ENCODE data around the gene MS4A4E. TPM values are rescaled to one million over a fixed set of nuclear protein-coding genes. Genes with fewer than 3 reads are reported as not detected.
"Not testable (repeated sequence)": the region's sequence is repeated elsewhere in the genome, so short reads cannot be mapped to it uniquely, and the experiment has no call there.

The MS4A4E gene
- total RNA-seq, 2 experiments from 2014 or later, result not detected

DNA sequence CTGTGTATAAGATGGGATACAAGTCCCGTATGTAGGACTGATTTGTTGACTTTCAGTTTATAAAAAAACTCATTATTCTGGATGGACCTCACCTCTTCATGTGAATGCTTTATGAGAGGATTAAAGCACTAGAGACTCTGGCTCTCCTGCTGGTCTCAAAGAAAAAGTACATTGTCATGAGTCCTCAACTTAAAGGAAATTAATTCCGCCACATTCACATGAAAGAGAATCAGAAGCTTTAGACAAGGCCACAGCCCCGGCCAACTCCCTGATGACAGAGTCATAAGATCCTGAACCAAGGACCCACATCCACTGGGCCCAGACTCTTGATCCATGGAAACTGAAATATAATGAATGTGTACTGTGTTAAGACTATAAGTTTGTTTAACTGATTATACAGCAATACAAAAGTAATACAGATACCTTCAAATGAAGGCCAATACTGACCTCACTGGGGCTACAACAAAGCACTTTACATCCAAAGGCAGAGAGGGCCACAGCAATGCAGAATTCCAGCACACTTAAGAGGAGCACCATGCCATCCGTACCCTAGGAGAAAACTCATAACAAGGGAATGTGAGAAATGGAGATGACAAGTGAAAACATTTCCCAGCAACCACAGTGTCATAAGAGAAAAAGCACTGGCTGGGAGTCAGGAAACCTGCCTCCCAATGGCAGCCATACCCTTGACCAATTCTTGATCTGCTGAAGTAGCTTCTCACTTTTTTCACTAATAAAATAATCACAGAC, 34.6 kb downstream of the MS4A4E start:
- no peak for DNase-seq
- ChIA-PET CTCF (no interaction called here), POLR2A (interaction anchor here (0.7 kb wide), 1 partner anchor 11 kb away, joined by 4 read pairs; no protein-coding TSS in a partner anchor)
- Mint-ChIP-seq H3K9me3 (no peaks in the 10 kb centered on the region), H3K4me1 (no peaks in the 10 kb centered on the region), H3K36me3 (ENCODE audit: low read depth) (no peaks in the 10 kb centered on the region), H3K27me3 (peaks cover under 1% of the 10 kb centered on the region), H3K27ac (no peak overlapping the region), H3K4me3 (no peak overlapping the region)

DNA sequence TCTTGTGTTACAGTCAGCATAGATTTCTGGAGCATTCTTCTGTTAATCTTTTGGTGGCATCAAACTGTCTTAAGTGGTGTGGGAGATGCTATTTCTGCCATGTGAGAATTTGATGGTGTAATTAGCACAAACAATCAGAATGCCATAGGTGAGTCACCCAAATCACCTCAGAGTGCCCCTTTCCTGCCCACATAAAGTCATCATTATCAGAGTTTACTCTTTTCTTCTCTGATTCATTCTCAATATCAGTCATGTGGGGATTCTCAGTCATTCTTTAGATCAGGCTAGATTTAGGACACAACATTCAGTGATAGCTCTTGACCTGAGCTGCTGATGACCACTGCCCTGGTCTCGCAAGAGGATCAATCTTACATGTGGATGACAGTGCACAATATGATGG, 36.3 kb downstream of the MS4A4E start:
- H3K36me3 Mint-ChIP-seq (ENCODE audit: low read depth), result no peaks in the 10 kb centered on the region
- POLR2A ChIA-PET, result no interaction called here
- no peaks in the 10 kb centered on the region for H3K27me3 Mint-ChIP-seq
- H3K9me3 Mint-ChIP-seq, result no peaks in the 10 kb centered on the region
- H3K4me3 Mint-ChIP-seq, result no peak overlapping the region
- H3K4me1 Mint-ChIP-seq, result no peaks in the 10 kb centered on the region
- DNase-seq, result no peak
- no peak overlapping the region for H3K27ac Mint-ChIP-seq
- CTCF ChIA-PET, result no interaction called here

DNA sequence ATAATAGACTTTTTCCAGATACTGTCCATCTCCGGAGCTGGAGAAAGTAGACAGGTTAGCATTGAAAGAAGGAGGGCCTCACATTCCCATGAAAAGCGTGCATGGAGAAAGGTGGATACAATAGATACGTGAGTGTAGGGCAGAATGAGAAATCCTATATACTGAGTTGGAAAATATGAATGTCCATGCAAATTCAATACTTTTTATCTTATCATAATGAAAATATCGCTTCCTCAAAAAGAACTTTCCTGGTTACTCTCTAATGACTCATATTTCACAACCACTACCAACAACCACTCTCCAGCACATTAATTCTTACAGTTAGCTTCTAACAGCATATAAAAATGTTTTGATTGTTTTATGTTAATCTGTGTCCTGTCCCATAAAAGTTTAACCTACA, 38.0 kb downstream of the MS4A4E start:
- ChIA-PET CTCF (no interaction called here), POLR2A (no interaction called here)
- Mint-ChIP-seq H3K4me1 (no peaks in the 10 kb centered on the region), H3K4me3 (no peak overlapping the region), H3K27me3 (no peaks in the 10 kb centered on the region), H3K27ac (no peak overlapping the region), H3K9me3 (no peaks in the 10 kb centered on the region), H3K36me3 (ENCODE audit: low read depth) (no peaks in the 10 kb centered on the region)
- no peak for DNase-seq

DNA sequence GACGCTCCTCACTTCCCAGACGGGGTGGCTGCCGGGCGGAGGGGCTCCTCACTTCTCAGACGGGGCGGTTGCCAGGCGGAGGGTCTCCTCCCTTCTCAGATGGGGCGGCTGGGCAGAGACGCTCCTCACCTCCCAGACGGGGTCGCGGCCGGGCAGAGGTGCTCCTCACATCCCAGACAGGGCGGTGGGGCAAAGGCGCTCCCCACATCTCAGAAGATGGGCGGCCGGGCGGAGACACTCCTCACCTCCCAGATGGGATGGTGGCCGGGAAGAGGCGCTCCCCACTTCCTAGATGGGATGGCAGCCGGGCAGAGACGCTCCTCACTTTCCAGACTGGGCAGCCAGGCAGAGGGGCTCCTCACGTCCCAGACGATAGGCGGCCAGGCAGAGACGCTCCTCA, 41.6 kb downstream of the MS4A4E start:
- H3K4me1 Mint-ChIP-seq; H3K27ac Mint-ChIP-seq; H3K4me3 Mint-ChIP-seq; DNase-seq; H3K27me3 Mint-ChIP-seq; H3K9me3 Mint-ChIP-seq; H3K36me3 Mint-ChIP-seq (ENCODE audit: low read depth); CTCF ChIA-PET; POLR2A ChIA-PET: not testable (repeated sequence)

DNA sequence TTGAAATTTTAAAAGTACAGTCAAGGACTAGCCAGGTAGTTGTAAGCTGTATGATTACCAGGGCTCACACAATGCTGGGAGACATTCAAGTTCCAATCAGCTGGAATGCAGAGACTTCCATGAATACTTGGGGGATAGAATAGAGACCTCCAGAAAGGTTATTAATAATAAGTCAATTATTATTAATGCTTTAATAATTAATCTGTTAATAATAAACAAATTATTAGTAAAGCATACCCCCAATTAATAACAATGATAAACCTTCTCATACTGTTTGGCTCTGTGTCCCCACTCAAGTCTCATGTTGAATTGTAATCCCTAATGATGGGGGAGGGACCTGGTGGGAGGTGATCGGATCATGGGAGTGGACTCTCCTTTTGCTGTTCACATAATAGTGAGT, 45.5 kb downstream of the MS4A4E start:
- CTCF ChIA-PET, result no interaction called here
- H3K27me3 Mint-ChIP-seq, result peaks cover 12% of the 10 kb centered on the region
- no peak for DNase-seq
- H3K9me3 Mint-ChIP-seq, result peaks cover 7% of the 10 kb centered on the region
- no peak overlapping the region for H3K4me3 Mint-ChIP-seq
- peaks cover 5% of the 10 kb centered on the region for H3K4me1 Mint-ChIP-seq
- no peak overlapping the region for H3K27ac Mint-ChIP-seq
- no peaks in the 10 kb centered on the region for H3K36me3 Mint-ChIP-seq (ENCODE audit: low read depth)
- POLR2A ChIA-PET, result no interaction called here

DNA sequence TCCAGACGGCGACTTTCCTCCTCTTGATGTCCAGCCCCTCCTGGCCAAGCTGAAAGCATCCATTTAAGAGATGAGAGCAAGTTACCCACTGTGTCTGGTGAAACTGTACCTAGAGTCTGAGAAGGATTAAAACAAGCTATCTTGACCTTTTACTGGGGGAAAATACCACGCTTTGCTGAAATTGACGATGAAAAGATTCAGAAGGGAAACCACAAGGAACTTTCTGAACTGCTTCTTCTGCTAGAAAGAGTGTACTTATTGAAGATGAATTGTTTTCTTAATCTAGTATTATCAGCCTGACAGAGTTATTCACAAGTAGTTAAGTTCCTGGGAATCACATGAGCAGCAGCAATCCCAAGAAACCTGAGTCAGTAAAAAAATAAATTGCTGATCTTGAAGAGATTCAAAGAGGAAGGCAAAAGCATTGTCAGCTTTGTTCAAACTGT, 47.0 kb downstream of the MS4A4E start:
- CTCF ChIA-PET, result interaction anchor here (0.6 kb wide), 1 partner anchor 235 kb away, joined by 3 read pairs; no protein-coding TSS in a partner anchor
- Mint-ChIP-seq H3K36me3 (ENCODE audit: low read depth) (no peaks in the 10 kb centered on the region), H3K4me1 (peaks cover 5% of the 10 kb centered on the region), H3K9me3 (peaks cover 13% of the 10 kb centered on the region), H3K4me3 (no peak overlapping the region), H3K27me3 (peaks cover 12% of the 10 kb centered on the region), H3K27ac (no peak overlapping the region)
- POLR2A ChIA-PET, result no interaction called here
- no peak for DNase-seq

DNA sequence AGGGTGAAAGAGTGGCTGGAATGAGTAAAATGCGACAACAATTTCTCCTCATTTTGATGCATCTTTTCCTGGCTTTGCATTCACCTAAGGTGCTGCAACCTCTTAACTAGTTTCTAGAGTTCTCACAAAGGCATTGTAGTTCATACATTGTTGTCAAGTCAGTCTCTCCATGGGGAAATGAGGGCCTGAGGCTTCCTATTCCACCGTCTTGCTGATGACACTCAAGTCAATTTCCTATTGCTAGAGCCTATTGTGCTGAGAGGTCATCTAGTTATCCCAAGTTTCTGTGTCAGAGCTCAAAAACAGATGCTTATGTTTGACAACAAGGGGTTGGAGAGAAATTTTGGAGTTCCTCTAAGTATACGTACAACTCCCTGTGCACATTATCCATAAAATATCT, 48.4 kb downstream of the MS4A4E start:
- Mint-ChIP-seq H3K27ac (no peak overlapping the region), H3K4me3 (no peak overlapping the region), H3K9me3 (peaks cover 13% of the 10 kb centered on the region), H3K36me3 (ENCODE audit: low read depth) (no peaks in the 10 kb centered on the region), H3K27me3 (peaks cover 12% of the 10 kb centered on the region), H3K4me1 (peaks cover 5% of the 10 kb centered on the region)
- no peak for DNase-seq
- CTCF ChIA-PET, result no interaction called here
- POLR2A ChIA-PET, result no interaction called here

DNA sequence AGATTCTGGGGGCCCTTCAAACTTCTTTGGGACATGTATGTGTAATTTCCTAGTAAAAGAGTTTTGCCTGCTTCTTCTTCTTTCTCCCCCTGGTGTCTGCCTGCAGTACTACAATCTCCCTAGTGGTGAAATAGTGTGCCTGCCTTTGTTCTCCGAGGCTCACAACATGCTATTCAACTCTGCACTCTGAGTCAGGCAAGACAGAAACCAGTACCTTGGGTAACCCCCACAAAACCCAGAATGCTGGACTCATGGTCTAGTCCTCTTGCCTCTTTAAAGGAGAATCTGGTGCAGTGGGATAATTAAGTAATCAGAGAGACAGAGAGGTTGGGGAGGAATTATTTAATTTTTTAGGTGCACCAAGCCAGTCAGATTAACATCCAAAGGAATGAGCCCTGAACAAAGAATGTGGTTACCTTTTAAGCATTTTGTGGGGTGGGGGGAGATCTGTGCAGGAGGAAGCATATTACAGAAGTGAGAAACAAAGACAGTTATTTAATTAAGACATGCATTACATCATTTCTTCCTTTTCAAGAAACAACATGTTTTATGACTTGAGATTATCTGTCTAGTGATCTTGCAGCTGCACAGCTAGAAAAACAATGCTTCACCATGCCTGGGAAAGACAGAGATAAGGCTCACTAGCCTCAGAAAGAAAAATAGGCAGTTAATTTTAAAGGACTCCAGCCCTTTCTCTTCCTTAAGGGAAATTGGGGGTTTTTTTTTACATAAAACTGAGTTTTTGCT, 49.1 kb downstream of the MS4A4E start:
- Mint-ChIP-seq H3K4me1 (peaks cover 5% of the 10 kb centered on the region), H3K36me3 (ENCODE audit: low read depth) (no peaks in the 10 kb centered on the region), H3K4me3 (no peak overlapping the region), H3K27ac (no peak overlapping the region), H3K27me3 (peaks cover 12% of the 10 kb centered on the region), H3K9me3 (peaks cover 13% of the 10 kb centered on the region)
- POLR2A ChIA-PET, result no interaction called here
- peak; percentile 64 for DNase-seq
- CTCF ChIA-PET, result no interaction called here

DNA sequence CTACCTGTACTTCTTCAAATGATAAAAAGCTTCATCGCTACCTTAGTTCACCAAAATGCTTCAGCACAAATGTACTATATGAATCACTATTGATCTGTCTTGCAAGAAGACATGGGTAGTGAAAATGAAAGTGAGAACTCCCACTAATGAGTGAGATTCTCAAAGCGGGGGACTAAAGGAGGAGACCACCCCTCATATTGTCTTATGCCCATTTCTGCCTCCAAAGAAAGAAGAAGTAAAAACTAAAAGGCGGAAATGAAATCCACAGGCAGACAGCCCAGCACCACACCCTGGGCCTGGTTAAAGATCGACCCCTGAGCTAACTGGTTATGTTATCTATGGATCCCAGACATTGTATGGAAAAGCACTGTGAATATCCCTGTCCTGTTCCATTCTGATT, 50.4 kb downstream of the MS4A4E start:
- H3K9me3 Mint-ChIP-seq, result peaks cover 13% of the 10 kb centered on the region
- H3K4me3 Mint-ChIP-seq; H3K27ac Mint-ChIP-seq; H3K27me3 Mint-ChIP-seq; H3K36me3 Mint-ChIP-seq (ENCODE audit: low read depth); DNase-seq; POLR2A ChIA-PET; H3K4me1 Mint-ChIP-seq: not testable (repeated sequence)
- CTCF ChIA-PET, result interaction anchor here (0.7 kb wide), 1 partner anchor 1526 kb away, joined by 6 read pairs; no protein-coding TSS in a partner anchor

DNA sequence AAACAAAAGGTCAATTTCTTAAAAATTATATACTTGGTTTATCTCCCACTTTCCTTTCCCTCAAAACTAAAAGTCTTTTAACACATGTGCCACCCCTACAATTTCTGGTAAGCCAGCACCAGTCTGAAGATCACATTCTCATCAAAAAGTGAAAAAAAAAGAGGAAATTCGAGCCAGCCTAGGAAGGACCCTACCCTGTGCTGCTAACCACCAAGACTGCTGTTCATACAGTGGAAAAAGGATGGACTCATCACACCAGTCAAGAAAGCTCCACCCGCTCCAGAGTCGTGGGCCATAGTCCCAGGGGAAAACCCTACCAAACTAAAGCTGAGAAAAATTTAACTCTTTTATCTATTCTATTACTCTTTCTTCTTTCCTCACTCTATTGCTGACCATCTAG, 54.5 kb downstream of the MS4A4E start:
- POLR2A ChIA-PET, result not testable (repeated sequence)

DNA sequence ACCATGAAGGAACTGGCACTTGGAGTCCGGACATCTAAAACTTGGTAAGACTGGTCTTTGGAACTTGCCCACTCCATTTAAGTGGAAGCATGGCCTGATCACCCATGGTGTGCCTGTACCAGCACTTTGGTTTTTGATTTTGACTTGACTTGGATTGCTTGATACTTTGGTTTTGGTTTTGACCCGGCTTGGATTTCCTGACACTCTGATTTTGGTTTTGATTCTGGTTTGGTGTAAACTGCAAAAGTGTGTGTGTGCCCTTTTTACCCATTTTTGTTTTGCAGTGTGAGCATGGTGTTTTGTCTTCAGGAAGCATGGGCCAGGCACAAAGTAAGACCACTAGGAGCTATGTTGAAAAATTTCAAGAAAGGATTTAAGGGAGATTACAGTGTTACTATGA, 56.8 kb downstream of the MS4A4E start:
- CTCF ChIA-PET, H3K4me3 Mint-ChIP-seq, POLR2A ChIA-PET: not testable (repeated sequence)

More for the DNA sequence above, 54.5 kb downstream of the MS4A4E start:
- DNase-seq; H3K36me3 Mint-ChIP-seq (ENCODE audit: low read depth); H3K4me3 Mint-ChIP-seq; CTCF ChIA-PET; H3K27ac Mint-ChIP-seq; H3K27me3 Mint-ChIP-seq; H3K4me1 Mint-ChIP-seq: not testable (repeated sequence)
- peaks cover 14% of the 10 kb centered on the region for H3K9me3 Mint-ChIP-seq

DNA sequence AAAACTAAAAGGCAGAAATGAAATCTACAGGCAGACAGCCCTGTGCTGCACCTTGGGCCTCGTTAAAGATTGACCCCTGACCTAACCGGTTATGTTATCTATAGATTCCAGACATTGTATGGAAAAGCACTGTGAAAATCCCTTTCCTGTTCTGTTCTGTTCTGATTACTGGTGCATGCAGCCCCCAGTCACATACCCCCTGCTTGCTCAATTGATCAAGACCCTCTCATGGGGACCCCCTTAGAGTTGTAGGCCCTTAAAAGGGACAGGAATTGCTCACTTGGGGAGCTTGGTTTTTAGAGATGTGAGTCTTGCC, 57.5 kb downstream of the MS4A4E start:
- H3K36me3 Mint-ChIP-seq (ENCODE audit: low read depth); CTCF ChIA-PET; H3K9me3 Mint-ChIP-seq; H3K4me3 Mint-ChIP-seq; H3K27ac Mint-ChIP-seq; POLR2A ChIA-PET; H3K27me3 Mint-ChIP-seq; DNase-seq; H3K4me1 Mint-ChIP-seq: not testable (repeated sequence)

More for the DNA sequence above, 56.8 kb downstream of the MS4A4E start:
- not testable (repeated sequence) for H3K9me3 Mint-ChIP-seq; H3K27ac Mint-ChIP-seq; H3K27me3 Mint-ChIP-seq; H3K36me3 Mint-ChIP-seq (ENCODE audit: low read depth); H3K4me1 Mint-ChIP-seq; DNase-seq

DNA sequence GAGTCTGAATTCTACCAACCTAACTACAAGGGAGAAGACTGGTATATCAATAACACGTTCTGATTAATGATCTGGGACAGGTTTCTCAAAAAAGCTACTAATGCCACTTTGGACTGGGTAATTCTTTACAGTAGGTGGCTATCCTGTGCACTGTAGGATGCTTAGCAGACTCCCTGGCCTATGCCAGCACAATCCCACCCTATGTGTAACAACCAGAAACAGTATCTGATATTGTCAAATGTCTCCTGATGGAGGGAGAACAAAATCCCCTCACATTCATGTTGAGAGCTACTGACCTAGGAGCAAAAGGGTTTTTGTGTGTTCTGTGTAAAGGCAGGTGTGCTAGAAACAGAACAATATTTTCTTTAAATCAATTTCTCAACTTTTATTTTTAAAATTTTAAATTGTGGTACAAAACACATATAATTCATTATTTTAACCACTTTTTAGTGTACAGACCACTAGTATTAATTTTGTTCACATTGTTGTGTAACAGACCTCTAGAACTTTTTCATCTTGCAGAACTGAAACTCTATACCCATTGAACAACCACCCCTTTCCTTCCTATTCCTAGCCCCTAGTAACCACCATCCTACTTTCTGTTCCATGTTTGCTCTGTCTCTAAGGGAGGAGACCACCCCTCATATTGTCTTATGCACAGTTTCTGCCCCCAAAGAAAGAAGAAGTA, 58.0 kb downstream of the MS4A4E start:
- CTCF ChIA-PET, result no interaction called here

More for the DNA sequence above, 58.0 kb downstream of the MS4A4E start:
- Mint-ChIP-seq H3K4me1 (peaks cover 3% of the 10 kb centered on the region), H3K4me3 (no peak overlapping the region), H3K36me3 (ENCODE audit: low read depth) (no peaks in the 10 kb centered on the region), H3K27me3 (peaks cover 3% of the 10 kb centered on the region), H3K9me3 (peaks cover 2% of the 10 kb centered on the region), H3K27ac (no peak overlapping the region)
- POLR2A ChIA-PET, result no interaction called here
- DNase-seq, result no peak
